ENCODE results near the gene MAP4K4. TPM values are rescaled to one million over a fixed set of nuclear protein-coding genes. Genes with fewer than 3 reads are reported as not detected.

Gene MAP4K4
- total RNA-seq, 1 donor from 2014 or later, result 175 TPM

DNA sequence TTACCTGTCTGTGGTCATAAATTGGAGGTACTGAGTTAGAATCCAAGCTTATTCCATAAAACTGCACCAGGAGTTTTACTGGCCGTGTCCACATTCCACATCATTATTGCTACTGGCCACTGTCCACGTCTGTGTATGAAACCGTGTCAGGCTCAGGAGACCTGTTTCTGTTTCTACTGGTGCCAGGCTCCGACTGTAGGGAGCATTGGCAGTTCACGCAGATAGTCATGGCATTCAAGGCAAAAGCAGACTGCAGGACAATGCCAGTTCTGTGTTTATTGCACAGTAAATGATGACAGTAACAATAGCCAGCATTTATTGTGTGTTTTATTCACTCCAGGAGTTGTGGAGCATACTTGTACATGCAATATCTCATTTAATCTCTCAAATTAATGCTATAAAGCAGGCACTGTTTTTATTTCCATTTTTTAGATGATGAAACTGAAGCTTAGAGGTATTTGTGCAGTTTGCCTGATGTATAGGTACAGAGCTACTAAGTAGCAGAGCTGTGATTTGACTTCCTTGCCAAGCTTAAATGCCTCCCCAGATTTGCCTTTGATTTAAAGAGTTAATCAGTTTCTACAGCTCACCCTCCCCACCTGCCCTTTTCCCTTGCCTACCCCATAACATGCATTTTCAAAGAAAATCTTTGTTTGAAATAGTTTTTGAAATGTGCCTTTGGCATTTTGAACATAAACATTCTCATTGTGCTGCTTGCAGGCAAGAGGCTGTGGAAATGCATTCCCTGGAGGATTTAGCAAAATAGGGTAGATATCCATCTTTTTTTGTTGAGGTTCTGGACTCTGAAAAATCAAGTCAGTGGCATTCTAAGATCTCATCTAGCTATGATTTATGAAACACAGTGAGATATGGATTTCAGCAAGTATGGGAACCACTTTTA is 55.5 kb downstream of the MAP4K4 start:
- Mint-ChIP-seq H3K4me1 (peaks cover 66% of the 10 kb centered on the region), H3K9me3 (no peaks in the 10 kb centered on the region), H3K4me3 (peak overlapping the region; percentile 14), H3K36me3 (peaks cover 3% of the 10 kb centered on the region), H3K27ac (peak overlapping the region; percentile 92), H3K27me3 (ENCODE audit: low read depth) (no peaks in the 10 kb centered on the region)
- TF ChIP-seq, protein P1, sequence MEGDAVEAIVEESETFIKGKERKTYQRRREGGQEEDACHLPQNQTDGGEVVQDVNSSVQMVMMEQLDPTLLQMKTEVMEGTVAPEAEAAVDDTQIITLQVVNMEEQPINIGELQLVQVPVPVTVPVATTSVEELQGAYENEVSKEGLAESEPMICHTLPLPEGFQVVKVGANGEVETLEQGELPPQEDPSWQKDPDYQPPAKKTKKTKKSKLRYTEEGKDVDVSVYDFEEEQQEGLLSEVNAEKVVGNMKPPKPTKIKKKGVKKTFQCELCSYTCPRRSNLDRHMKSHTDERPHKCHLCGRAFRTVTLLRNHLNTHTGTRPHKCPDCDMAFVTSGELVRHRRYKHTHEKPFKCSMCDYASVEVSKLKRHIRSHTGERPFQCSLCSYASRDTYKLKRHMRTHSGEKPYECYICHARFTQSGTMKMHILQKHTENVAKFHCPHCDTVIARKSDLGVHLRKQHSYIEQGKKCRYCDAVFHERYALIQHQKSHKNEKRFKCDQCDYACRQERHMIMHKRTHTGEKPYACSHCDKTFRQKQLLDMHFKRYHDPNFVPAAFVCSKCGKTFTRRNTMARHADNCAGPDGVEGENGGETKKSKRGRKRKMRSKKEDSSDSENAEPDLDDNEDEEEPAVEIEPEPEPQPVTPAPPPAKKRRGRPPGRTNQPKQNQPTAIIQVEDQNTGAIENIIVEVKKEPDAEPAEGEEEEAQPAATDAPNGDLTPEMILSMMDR (IDR thresholded peaks at IDR 0.05; ENCODE audit: unreplicated experiment), result no peak
- no peak for DNase-seq (ENCODE audit: low spot score in 2 of 2, unreplicated experiment in 2 of 2)

DNA sequence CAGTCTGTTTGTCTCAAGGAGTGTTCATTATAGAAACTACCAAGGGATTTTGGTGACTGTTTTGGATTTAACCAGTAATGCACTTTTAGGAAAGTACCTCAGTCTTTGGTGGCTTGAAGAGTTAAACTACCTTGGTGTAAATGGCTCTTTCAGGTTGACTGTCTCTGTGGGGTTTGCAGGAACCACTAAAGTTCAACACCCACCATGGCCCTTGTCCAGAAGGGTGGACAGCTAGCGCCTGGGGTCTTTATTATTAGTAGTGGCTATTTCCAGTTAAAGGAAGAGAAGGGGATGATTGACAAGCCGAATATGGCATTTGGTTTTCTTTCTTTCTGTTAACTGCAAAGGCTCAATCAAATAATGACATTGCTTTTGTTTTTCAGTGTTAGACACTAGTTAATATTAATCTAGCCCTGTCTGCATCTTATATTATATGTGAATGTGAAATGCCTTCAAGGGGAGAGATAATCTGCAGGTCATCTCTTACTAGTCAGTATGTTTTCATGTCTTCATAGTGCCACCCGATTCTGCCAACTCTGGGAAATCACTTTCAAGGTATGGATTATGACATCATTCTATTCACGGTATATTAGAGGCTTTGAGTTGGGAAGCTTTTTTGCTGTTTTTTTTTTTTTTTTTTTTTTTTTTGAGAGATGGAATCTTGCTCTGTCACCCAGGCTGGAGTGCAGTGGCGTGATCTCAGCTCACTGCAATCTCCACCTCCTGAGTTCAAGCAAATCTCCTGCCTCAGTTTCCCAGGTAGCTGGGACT is 56.4 kb downstream of the MAP4K4 start:
- no peak for DNase-seq (ENCODE audit: low spot score in 2 of 2, unreplicated experiment in 2 of 2)
- Mint-ChIP-seq H3K4me1 (peaks cover 68% of the 10 kb centered on the region), H3K9me3 (no peaks in the 10 kb centered on the region), H3K4me3 (no peak overlapping the region), H3K27ac (peak overlapping the region; percentile 92), H3K27me3 (ENCODE audit: low read depth) (no peaks in the 10 kb centered on the region), H3K36me3 (no peaks in the 10 kb centered on the region)
- TF ChIP-seq, protein P1 (IDR thresholded peaks at IDR 0.05; ENCODE audit: unreplicated experiment), result no peak

DNA sequence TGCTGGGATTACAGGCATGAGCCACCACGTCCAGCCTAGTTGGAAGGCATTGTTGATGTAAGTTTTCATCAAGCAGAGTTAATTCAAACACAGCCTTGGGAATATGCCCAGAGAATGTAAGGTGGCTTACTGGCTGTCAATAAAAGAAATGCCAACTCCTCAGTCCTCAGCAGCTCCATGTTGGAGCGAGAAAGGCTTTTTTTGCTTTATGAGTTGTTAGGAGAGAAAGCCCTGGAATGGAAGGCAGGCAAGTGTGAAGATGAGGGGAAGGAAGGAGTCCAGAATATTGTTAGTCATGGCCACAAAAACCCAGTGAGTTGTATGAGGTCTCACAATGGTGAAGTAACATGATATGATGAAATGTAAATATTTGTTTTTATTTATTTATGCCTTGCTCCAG is 57.1 kb downstream of the MAP4K4 start:
- H3K4me1 Mint-ChIP-seq, result peaks cover 71% of the 10 kb centered on the region
- TF ChIP-seq, protein P1 (IDR thresholded peaks at IDR 0.05; ENCODE audit: unreplicated experiment), result no peak

DNA sequence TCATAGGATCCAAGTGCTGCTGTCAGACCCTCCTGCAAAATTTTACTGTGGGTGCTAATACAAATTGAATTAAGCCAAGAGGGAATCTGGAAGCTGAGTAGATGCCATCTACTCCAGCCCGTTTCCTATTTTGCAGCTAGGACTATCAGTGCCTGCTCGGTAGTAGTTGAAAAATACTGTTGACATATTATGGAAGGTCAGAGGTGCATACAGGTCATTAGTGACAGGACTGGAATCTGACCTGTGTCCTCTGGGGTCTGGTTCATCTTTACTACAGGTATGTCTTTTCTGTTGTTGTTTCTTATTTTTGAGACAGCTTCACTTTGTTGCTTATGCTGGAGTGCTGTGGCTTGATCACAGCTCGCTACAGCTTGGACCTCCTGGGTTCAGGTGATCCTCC is 58.8 kb downstream of the MAP4K4 start:
- Mint-ChIP-seq H3K36me3 (peaks cover 1% of the 10 kb centered on the region), H3K4me1 (peaks cover 66% of the 10 kb centered on the region), H3K9me3 (peaks cover 2% of the 10 kb centered on the region), H3K4me3 (no peak overlapping the region), H3K27ac (peak overlapping the region; percentile 64), H3K27me3 (ENCODE audit: low read depth) (no peaks in the 10 kb centered on the region)
- no peak for DNase-seq (ENCODE audit: low spot score in 2 of 2, unreplicated experiment in 2 of 2)
- TF ChIP-seq, protein P1 (IDR thresholded peaks at IDR 0.05; ENCODE audit: unreplicated experiment), result no peak

More for the DNA sequence above, 57.1 kb downstream of the MAP4K4 start:
- no peak for DNase-seq (ENCODE audit: low spot score in 2 of 2, unreplicated experiment in 2 of 2)
- Mint-ChIP-seq H3K36me3 (no peaks in the 10 kb centered on the region), H3K9me3 (no peaks in the 10 kb centered on the region), H3K27ac (peak overlapping the region; percentile 92), H3K4me3 (no peak overlapping the region), H3K27me3 (ENCODE audit: low read depth) (no peaks in the 10 kb centered on the region)

DNA sequence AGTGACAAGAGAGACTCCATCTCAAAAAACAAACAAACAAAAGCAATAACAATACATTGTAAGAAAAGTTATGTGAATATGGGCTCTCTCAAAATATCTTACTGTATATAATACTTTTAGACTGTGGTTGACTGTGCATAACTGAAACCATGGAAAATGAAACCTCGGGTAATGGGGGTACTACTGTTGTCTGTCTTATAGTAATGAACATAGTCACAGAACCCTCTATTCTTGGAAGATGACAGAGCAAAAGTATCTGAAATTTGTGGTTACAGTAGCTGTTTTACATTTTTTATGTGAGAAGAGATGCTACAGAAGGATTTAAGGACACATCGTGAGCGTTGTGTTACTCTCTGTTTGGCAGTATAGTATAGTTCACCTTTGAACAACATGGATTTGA is 60.5 kb downstream of the MAP4K4 start:
- H3K27ac Mint-ChIP-seq, result peak overlapping the region; percentile 96
- peaks cover 2% of the 10 kb centered on the region for H3K36me3 Mint-ChIP-seq
- peaks cover 3% of the 10 kb centered on the region for H3K9me3 Mint-ChIP-seq
- H3K4me3 Mint-ChIP-seq, result no peak overlapping the region
- H3K4me1 Mint-ChIP-seq, result peaks cover 62% of the 10 kb centered on the region
- H3K27me3 Mint-ChIP-seq (ENCODE audit: low read depth), result no peaks in the 10 kb centered on the region
- no peak for DNase-seq (ENCODE audit: low spot score in 2 of 2, unreplicated experiment in 2 of 2)
- TF ChIP-seq, protein P1 (IDR thresholded peaks at IDR 0.05; ENCODE audit: unreplicated experiment), result no peak

All from mesothelial cell of epicardium (in vitro differentiated cells).